Stimulated activated naive CD4-positive, alpha-beta T cell treated with Interleukin-2 at 50 U/mL for 16 hours (primary cell): ENCODE results near the gene TCF7L2.

Experiments
- DNase-seq: peaks from one replicate; lab custom pipeline; 2025; lab: John Stamatoyannopoulos, UW

TCF7L2 gene

GRCh38 chr10:112949875-112950507 is at the start of gene TCF7L2:
Gene TCF7L2, plus strand, starts transcription at chr10:112950247. Its CDS starts 510 bp downstream, at chr10:112950757.
- DNase-seq, result peak; percentile 54

GRCh38 chr10:112902730-112903129 is 47.3 kb upstream of the TCF7L2 start:
- no peak for DNase-seq

GRCh38 chr10:112904000-112904399 is 46.0 kb upstream of the TCF7L2 start:
- no peak for DNase-seq

GRCh38 chr10:112906945-112907344 is 43.1 kb upstream of the TCF7L2 start:
- DNase-seq, result no peak

GRCh38 chr10:112907893-112908292 is 42.2 kb upstream of the TCF7L2 start:
- no peak for DNase-seq

- DNase-seq, result no peak
These were observed 38.8 kb upstream of the TCF7L2 start for GRCh38 chr10:112911206-112911605.

DNA sequence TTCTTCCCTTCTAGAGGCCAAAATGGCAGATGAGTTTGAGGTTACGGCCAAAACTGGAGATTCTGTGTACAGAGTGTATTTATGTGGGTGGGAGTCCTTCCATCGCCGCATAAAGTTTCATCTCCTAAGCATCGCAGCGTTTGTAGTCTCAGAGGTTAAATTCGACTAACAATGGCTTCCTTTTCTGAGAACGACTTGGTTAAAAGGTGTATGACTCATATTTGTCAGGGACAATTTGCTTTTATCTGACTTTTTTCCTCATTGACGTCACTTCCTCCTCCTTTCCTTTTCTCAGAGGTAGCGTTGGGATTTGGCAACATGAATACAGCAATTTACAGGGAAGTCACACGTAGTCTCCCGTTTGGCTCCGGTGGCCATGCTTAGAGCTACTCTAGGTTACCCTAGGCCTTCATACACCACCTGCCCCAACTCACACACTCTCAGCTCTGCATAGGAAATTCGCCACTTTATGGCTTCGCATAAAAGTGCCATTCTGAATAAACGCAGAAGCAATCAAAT is 37.6 kb upstream of the TCF7L2 start:
- DNase-seq, result no peak

GRCh38 chr10:112913255-112913654 is 36.8 kb upstream of the TCF7L2 start:
- no peak for DNase-seq

GRCh38 chr10:112913661-112914287 is 36.3 kb upstream of the TCF7L2 start:
- DNase-seq, result no peak

DNA sequence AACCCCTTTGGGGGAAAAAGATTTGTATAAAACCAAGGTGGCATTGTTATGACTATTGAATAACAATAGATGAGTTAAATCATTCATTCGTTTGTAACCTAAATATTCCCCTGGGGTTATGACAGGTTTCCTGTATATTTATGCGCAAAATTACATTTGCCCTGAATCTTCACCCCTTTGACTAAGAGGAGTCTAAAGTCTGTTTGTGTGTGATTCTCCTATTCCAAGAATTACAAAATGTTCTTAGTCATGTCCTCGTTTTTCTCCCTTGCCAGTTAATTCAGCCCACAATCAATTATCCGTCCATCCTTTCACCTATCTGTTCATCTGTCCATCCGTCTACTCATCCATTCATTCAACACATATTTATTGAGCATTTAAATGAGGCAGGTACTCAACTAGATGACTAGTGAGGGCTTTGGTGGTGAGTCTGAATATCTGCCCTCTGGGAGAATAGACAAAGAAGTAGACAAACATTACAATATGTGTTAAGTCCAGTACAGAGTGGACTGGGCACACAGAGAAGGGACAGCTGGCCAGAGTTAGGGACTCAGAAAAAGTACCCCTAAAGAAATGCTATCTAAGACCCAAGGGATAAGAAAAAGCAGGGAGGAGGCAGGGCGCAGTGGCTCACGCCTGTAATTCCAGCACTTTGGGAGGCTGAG is 35.6 kb upstream of the TCF7L2 start:
- no peak for DNase-seq

- no peak for DNase-seq
These were observed 34.2 kb upstream of the TCF7L2 start for GRCh38 chr10:112915590-112916572.

- no peak for DNase-seq
These were observed 32.4 kb upstream of the TCF7L2 start for GRCh38 chr10:112917681-112918080.

- DNase-seq, result no peak
These were observed 31.3 kb upstream of the TCF7L2 start for GRCh38 chr10:112918771-112919170.

- no peak for DNase-seq
These were observed 30.3 kb upstream of the TCF7L2 start for GRCh38 chr10:112919721-112920120.

DNA sequence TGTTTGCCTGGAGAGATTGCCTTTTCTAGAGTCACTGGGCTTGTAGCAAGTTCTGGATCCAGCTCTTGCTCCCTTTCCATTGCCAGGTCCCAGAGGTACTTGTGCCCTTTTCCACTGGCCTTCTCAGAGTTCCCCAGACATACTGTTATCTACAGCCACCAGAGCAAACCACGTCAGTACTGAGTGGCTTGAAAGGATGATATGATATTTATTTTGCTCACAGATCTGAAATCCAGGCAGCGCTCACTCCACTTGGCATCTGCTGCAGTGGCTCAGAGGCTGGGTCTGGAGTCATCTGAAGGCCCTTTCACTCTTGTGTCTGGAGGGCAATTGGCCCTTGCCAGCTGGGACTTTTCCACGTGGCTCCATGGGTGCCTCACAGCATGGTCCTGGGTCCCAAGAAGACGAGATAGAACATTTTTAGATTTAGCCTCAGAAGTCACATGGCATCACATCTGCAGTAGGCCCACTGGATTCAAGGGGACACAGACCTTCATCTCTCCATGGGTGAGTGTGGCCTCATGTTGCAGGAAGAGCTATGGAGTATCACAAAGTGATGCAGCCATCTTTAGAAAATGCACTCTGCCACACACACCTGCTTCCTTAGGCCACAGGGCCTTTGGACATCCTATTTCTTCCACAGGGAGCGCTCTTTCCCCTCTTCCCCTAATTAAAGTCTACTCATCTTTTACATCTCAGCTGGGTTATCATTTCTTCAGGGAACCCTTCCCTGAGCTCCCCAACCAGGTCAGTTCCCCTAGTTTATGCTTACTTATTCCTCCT is 22.9 kb upstream of the TCF7L2 start:
- no peak for DNase-seq

DNA sequence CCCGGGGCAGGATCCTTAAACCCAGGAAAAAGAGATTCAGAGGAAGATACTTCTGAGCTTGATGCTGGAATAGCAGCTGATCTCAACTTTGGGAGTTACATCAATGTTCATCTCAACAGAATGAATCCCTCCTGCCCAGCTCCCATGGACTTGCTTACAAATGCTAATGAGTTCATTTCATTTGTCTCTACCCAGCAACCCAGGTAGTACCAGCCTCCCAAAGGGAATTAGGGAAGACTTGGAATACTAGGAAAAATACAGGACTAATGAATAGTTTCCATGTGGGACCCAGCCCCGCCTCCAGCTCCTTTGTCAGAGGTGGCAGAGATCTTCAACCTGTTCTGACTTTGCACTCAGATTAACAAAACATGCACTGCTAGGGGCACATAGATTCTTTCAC is 22.1 kb upstream of the TCF7L2 start:
- no peak for DNase-seq

DNA sequence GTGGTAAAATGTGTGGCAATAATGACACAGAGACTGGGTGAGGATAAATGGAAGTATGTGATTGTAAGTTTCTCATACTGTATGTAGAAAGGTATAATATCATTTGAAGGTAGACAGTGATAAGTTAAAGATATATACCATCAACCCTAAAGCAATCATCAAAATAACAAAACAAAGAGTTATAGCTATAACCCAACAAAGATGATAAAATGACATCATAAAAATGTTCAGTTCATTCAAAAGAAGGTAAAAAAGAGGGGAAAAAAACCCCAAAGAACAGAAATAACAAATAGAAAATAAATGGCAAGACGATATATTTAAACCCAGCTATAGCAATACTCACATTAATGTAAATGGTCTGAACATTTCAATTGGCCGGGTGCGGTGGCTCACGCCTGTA is 17.4 kb upstream of the TCF7L2 start:
- no peak for DNase-seq

GRCh38 chr10:112934193-112934592 is 15.9 kb upstream of the TCF7L2 start:
- DNase-seq, result no peak

DNA sequence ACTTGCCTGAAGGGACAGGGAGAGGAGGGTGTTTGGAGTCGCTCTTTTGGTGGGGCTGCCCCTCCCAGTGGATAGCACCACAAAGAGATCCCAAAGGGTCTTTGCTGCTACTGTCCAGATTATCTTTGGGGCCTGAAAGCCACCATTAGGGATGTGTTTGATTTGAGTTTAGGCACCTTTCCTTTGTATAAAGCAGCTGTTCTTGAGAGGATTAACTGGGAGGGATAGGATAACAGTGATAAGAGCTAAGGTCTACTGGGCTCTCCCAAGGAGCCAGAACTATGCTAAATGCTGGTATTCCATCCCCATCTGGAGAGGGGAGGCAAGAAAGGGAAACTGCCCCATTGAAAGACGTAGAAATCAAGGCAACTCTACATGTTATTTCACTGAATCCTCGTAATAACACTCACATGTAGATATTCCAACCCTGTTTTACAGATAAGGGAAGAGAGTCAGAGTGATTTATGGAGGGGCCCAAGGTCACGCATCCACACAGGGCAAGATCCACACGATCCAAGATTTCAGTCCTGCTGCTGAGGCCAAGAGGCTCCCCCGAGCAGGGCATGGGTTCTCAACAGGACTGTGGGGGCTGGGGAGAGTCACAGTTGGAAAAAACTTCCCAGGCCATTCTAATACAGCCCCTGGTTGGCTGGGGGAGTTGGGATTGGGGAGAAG is 11.1 kb upstream of the TCF7L2 start:
- no peak for DNase-seq

- DNase-seq, result no peak
These were observed 4.2 kb upstream of the TCF7L2 start for GRCh38 chr10:112945811-112946210.

GRCh38 chr10:112946649-112947048 is 3.4 kb upstream of the TCF7L2 start:
- no peak for DNase-seq
